ENCODE measurements around the gene SHC1. TPM values are rescaled to one million over a fixed set of nuclear protein-coding genes. Genes with fewer than 3 reads are reported as not detected.
"Not testable (repeated sequence)": the region's sequence is repeated elsewhere in the genome, so short reads cannot be mapped to it uniquely, and the experiment has no call there.

Gene SHC1
- total RNA-seq, 2 donors from 2014 or later, result 60.9 to 62.0 TPM

GRCh38 chr1:155002464-155003226, 32.1 kb upstream of the SHC1 start, which contains the start of gene ZBTB7B:
ZBTB7B (plus strand) TSS chr1:155002802; CDS start chr1:155014661, 11,859 bp downstream.
- peak; percentile 1 for ATAC-seq (replicated peaks)

DNA sequence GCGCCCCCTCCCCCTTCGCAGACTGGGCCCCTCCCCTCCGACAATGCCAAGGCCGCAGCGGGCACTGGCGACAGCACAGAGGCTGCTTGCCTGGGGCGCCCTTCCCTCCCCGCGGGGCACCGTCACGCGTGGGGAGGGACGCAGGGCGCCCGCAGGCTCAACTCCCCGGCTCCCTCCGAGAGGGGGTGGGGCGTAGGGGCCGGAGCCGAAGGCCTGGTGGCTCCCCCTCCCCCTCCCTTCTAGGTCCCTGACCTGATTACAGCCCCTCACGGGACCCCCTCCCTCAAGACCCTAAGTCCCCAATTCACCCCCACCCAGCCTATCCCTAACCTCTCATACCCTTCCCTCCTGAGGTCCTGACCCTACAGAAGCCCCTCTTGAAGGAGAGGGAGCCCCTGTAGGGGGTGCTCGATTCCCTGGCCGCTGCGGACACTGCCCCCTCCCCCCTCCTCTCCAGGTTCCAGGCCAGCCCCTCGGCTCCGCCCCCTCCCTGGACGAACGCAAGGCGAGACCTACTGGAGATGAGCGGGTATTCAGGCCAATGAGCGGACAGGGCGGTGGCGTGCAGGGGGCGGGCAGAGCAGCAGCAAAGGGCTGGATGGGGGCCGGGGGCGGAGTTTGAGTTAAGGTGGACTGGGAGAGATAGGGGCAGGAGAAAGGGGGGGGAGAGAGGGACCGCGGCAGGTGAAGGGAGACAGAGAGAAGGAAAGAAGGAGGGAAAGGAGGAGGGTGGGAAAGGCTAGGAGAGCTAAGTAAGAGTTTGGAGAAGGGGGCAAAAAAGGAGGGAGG, 31.3 kb upstream of the SHC1 start:
- Mint-ChIP-seq H3K27ac (peak overlapping the region; percentile 95), H3K36me3 (ENCODE audit: low read depth) (peaks cover 42% of the 10 kb centered on the region), H3K9me3 (no peaks in the 10 kb centered on the region), H3K27me3 (no peaks in the 10 kb centered on the region), H3K4me1 (peaks cover 36% of the 10 kb centered on the region), H3K4me3 (peak overlapping the region; percentile 91)
- peak; percentile 76 for ATAC-seq (replicated peaks)

More at GRCh38 chr1:155002464-155003226, 32.1 kb upstream of the SHC1 start, which contains the start of gene ZBTB7B:
- H3K27ac Mint-ChIP-seq, result peak within 1 kb of the TSS; percentile 95
- H3K9me3 Mint-ChIP-seq, result no peaks in the 10 kb centered on the region
- H3K27me3 Mint-ChIP-seq, result no peaks in the 10 kb centered on the region
- peaks cover 42% of the 10 kb centered on the region for H3K36me3 Mint-ChIP-seq (ENCODE audit: low read depth)
- peak within 1 kb of the TSS; percentile 91 for H3K4me3 Mint-ChIP-seq
- peaks cover 31% of the 10 kb centered on the region for H3K4me1 Mint-ChIP-seq

- ATAC-seq (replicated peaks), result peak; percentile 33
- peaks cover 31% of the 10 kb centered on the region for H3K4me1 Mint-ChIP-seq
- H3K27me3 Mint-ChIP-seq, result no peaks in the 10 kb centered on the region
- no peaks in the 10 kb centered on the region for H3K9me3 Mint-ChIP-seq
- peaks cover 40% of the 10 kb centered on the region for H3K36me3 Mint-ChIP-seq (ENCODE audit: low read depth)
- H3K27ac Mint-ChIP-seq, result peak overlapping the region; percentile 95
- peak overlapping the region; percentile 91 for H3K4me3 Mint-ChIP-seq
Observed at GRCh38 chr1:155001425-155001674, 30.8 kb upstream of the SHC1 start.

- Mint-ChIP-seq H3K4me1 (peaks cover 31% of the 10 kb centered on the region), H3K4me3 (peak overlapping the region; percentile 91), H3K27me3 (no peaks in the 10 kb centered on the region), H3K9me3 (no peaks in the 10 kb centered on the region), H3K36me3 (ENCODE audit: low read depth) (peaks cover 35% of the 10 kb centered on the region), H3K27ac (peak overlapping the region; percentile 95)
- ATAC-seq (replicated peaks), result peak; percentile 65
Observed at GRCh38 chr1:155000726-155001424, 30.3 kb upstream of the SHC1 start.

DNA sequence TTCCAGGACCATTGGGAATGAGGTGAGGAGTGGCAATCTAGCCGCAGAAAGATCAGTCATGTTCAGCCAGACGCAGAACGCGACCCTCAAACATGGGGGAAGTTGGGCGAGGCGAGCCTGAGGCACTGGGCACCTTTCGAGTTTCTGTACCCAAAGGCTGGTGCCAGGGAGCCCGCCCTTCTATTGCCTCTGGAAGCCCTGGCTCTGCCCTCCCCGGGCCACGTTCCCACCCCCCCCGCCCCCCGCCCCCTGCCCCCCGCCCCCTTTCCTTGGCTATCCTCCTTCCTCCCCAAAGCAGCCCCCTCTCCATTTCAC, 29.8 kb upstream of the SHC1 start:
- H3K4me3 Mint-ChIP-seq, result peak overlapping the region; percentile 91
- H3K9me3 Mint-ChIP-seq, result no peaks in the 10 kb centered on the region
- H3K4me1 Mint-ChIP-seq, result peaks cover 34% of the 10 kb centered on the region
- peaks cover 30% of the 10 kb centered on the region for H3K36me3 Mint-ChIP-seq (ENCODE audit: low read depth)
- no peak for ATAC-seq (replicated peaks)
- peak overlapping the region; percentile 93 for H3K27ac Mint-ChIP-seq
- H3K27me3 Mint-ChIP-seq, result no peaks in the 10 kb centered on the region

DNA sequence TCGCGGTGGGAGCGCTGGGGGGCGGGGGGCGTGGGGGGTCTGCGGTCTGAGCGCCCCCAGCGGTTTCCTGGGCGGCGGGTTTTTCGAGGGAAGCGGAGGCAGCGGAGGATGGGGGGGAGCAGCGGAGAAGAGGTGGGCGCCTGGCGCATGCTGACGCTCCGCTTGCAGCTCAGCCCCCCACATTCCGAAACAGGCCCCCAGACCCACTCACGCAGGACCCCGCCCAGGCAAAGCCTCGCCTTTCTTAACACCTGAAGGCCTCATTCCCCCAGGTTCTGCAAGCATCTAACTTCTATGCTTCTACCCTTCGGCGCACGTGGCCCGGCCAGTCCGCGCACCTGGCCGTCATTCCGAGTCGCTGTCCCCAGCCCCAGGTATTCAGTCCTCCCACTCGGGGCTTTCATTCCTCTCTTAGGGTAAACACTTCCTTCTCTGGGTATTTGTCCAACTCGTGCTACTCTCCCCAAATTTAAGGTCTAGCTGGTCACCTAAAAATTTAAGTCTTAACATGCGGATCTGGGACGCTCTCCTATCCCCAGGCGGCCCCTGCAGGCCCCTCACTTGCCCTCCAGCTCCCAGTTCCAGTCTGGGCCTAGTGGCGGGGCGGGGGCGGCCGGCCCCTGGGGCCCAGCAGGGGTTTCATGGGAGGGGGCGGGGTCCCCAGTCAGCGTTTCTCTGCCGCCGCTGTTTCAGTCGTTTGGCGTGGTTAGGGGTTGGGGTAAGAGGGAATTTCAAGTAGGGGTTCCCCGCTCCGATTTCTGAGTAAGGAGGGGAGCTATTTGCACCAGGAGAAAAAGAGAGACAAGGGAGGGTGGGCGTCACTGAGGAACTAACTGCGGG, 29.2 kb upstream of the SHC1 start:
- Mint-ChIP-seq H3K4me3 (peak overlapping the region; percentile 91), H3K9me3 (no peaks in the 10 kb centered on the region), H3K27ac (peak overlapping the region; percentile 93), H3K4me1 (peaks cover 36% of the 10 kb centered on the region), H3K36me3 (ENCODE audit: low read depth) (peaks cover 27% of the 10 kb centered on the region), H3K27me3 (no peaks in the 10 kb centered on the region)
- ATAC-seq (replicated peaks), result peak; percentile 19

- peak; percentile 1 for ATAC-seq (replicated peaks)
- H3K27me3 Mint-ChIP-seq, result no peaks in the 10 kb centered on the region
- H3K4me3 Mint-ChIP-seq, result peak overlapping the region; percentile 91
- no peaks in the 10 kb centered on the region for H3K9me3 Mint-ChIP-seq
- peaks cover 20% of the 10 kb centered on the region for H3K36me3 Mint-ChIP-seq (ENCODE audit: low read depth)
- peaks cover 37% of the 10 kb centered on the region for H3K4me1 Mint-ChIP-seq
- H3K27ac Mint-ChIP-seq, result no peak overlapping the region
Observed at GRCh38 chr1:154998818-154999570, 28.4 kb upstream of the SHC1 start.

- peak overlapping the region; percentile 91 for H3K4me3 Mint-ChIP-seq
- H3K36me3 Mint-ChIP-seq (ENCODE audit: low read depth), result peaks cover 13% of the 10 kb centered on the region
- no peak for ATAC-seq (replicated peaks)
- H3K4me1 Mint-ChIP-seq, result peaks cover 38% of the 10 kb centered on the region
- no peaks in the 10 kb centered on the region for H3K27me3 Mint-ChIP-seq
- no peaks in the 10 kb centered on the region for H3K9me3 Mint-ChIP-seq
- H3K27ac Mint-ChIP-seq, result peak overlapping the region; percentile 52
Observed at GRCh38 chr1:154998201-154998780, 27.7 kb upstream of the SHC1 start.

DNA sequence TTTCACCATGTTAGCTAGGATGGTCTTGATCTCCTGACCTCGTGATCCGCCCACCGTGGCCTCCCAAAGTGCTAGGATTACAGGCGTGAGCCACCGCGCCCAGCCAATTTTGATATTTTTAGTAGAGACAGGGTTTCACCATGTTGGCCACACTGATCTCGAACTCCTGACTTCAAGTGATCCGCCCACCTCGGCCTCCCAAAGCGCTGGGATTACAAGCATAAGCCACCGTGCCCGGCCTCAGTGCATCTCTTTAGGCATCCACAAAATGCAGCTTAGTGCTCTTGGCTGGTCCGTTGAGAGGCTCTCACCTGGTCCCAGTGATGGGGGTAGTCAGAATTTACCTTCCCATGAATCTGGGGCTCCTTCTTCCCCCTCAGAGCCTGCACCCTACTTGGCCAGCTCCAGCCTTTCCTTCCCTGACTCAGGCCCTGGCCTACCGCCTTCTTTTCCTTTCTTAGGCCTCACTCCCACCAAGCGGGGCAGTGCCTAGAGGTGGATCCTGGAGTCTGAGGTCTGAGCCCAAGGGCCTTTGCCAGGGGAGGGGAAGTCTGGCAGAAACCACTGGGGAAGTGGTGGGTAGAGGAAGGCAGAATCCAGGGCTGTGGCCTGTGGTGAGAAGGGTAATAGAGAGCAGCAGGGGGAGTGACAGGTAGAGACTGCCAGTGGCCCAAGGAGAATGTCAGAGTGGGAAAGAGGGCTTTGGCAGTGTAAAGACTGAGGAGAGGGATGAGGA, 26.6 kb upstream of the SHC1 start:
- H3K4me1 Mint-ChIP-seq, result peaks cover 38% of the 10 kb centered on the region
- H3K36me3 Mint-ChIP-seq (ENCODE audit: low read depth), result peaks cover 10% of the 10 kb centered on the region
- peak overlapping the region; percentile 58 for H3K27ac Mint-ChIP-seq
- H3K27me3 Mint-ChIP-seq, result no peaks in the 10 kb centered on the region
- no peaks in the 10 kb centered on the region for H3K9me3 Mint-ChIP-seq
- peak overlapping the region; percentile 91 for H3K4me3 Mint-ChIP-seq
- ATAC-seq (replicated peaks), result no peak

DNA sequence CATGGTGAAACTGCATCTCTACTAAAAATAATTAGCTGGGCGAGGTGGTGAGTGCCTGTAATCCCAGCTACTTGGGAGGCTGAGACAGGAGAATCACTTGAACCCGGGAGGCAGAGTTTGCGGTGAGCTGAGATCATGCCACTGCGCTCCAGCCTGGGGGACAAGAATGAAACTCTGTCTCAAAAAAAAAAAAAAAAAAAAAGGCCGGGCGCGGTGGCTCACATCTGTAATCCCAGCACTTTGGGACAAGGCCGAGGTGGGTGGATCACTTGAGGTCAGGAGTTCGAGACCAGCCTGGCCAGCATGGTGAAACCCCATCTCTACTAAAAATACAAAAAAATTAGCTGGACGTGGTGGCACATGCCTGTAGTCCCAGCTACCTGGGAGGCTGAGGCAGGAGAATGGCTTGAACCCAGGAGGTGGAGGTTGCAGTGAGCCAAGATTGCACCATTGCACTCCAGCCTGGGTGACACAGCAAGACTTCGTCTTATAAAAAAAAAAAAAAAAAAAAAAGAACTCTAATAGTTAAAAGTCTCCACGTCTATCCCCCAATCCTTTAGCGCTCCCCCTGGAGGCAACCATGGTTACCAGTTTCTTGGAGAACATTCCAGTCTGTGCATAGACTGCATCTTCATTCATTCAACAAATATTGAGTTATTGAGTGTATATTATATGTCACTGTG, 24.9 kb upstream of the SHC1 start:
- H3K27me3 Mint-ChIP-seq; H3K4me3 Mint-ChIP-seq; ATAC-seq (replicated peaks); H3K9me3 Mint-ChIP-seq: not testable (repeated sequence)
- H3K4me1 Mint-ChIP-seq, result peaks cover 38% of the 10 kb centered on the region
- peak overlapping the region; percentile 71 for H3K27ac Mint-ChIP-seq
- peaks cover 20% of the 10 kb centered on the region for H3K36me3 Mint-ChIP-seq (ENCODE audit: low read depth)

GRCh38 chr1:154994591-154994990, 24.0 kb upstream of the SHC1 start:
- no peak overlapping the region for H3K4me3 Mint-ChIP-seq
- ATAC-seq (replicated peaks), result no peak
- H3K4me1 Mint-ChIP-seq, result peaks cover 31% of the 10 kb centered on the region
- no peaks in the 10 kb centered on the region for H3K27me3 Mint-ChIP-seq
- H3K36me3 Mint-ChIP-seq (ENCODE audit: low read depth), result peaks cover 29% of the 10 kb centered on the region
- no peaks in the 10 kb centered on the region for H3K9me3 Mint-ChIP-seq
- peak overlapping the region; percentile 71 for H3K27ac Mint-ChIP-seq

DNA sequence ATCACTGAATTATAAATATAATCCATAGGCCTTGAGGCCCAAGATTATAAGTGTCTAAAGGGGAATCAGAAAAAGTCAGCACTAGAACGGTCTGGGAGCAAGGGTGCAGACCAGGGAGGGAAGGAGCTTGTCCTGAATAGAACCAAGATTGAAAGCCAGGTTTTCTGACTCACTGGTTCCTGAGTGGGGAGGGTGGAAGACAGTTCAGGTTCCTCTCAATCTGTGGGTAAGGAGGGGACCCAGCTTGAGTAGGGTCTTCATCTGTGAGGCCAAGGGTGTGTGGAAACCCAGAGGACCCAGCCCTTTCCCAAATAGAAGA, 23.7 kb upstream of the SHC1 start:
- H3K27ac Mint-ChIP-seq, result peak overlapping the region; percentile 71
- peaks cover 31% of the 10 kb centered on the region for H3K4me1 Mint-ChIP-seq
- no peaks in the 10 kb centered on the region for H3K27me3 Mint-ChIP-seq
- no peak overlapping the region for H3K4me3 Mint-ChIP-seq
- peaks cover 32% of the 10 kb centered on the region for H3K36me3 Mint-ChIP-seq (ENCODE audit: low read depth)
- no peak for ATAC-seq (replicated peaks)
- H3K9me3 Mint-ChIP-seq, result no peaks in the 10 kb centered on the region
